ENCODE results near the gene ADAMTS2.

ADAMTS2 gene

GRCh38 chr5:179316111-179316551 lies 29.1 kb downstream of the ADAMTS2 start:
- DNase-seq: peak in 3 of 10 donors; percentile 28 to 75 (median 67)
- intact Hi-C loops (cut with DNase I): no loop called here

GRCh38 chr5:179315356-179315890 lies 29.8 kb downstream of the ADAMTS2 start:
- DNase-seq: peak in 3 of 10 donors; percentile 32 to 77 (median 42)
- intact Hi-C loops (cut with DNase I): no loop called here

- intact Hi-C loops (cut with DNase I): no loop called here
- DNase-seq: peak in 2 of 10 donors; percentile 39 to 58
Observed at GRCh38 chr5:179314606-179315355, 30.5 kb downstream of the ADAMTS2 start.

GRCh38 chr5:179313849-179314521 lies 31.3 kb downstream of the ADAMTS2 start:
- DNase-seq: peak; percentile 21 to 90 (median 56)
- intact Hi-C loops (cut with DNase I): no loop called here

- intact Hi-C loops (cut with DNase I): no loop called here
Observed at GRCh38 chr5:179312557-179313235, 32.6 kb downstream of the ADAMTS2 start.

GRCh38 chr5:179311581-179311980 lies 33.7 kb downstream of the ADAMTS2 start:
- intact Hi-C loops (cut with DNase I): no loop called here
- peak in 2 of 10 donors; percentile 1 to 15 for DNase-seq

More at GRCh38 chr5:179312557-179313235, 32.6 kb downstream of the ADAMTS2 start:
- peak in 2 of 10 donors; percentile 35 to 43 for DNase-seq

GRCh38 chr5:179311091-179311470 lies 34.2 kb downstream of the ADAMTS2 start:
- intact Hi-C loops (cut with DNase I): no loop called here
- peak in 2 of 10 donors; percentile 28 to 32 for DNase-seq

GRCh38 chr5:179310439-179311090 lies 34.7 kb downstream of the ADAMTS2 start:
- DNase-seq: peak in 3 of 10 donors; percentile 16 to 60 (median 47)
- intact Hi-C loops (cut with DNase I): no loop called here

GRCh38 chr5:179309751-179310320 lies 35.4 kb downstream of the ADAMTS2 start:
- intact Hi-C loops (cut with DNase I): no loop called here
- peak in 3 of 10 donors; percentile 33 to 71 (median 66) for DNase-seq

- intact Hi-C loops (cut with DNase I): no loop called here
- peak in 2 of 10 donors; percentile 37 to 40 for DNase-seq
Observed at GRCh38 chr5:179309383-179309670, 35.9 kb downstream of the ADAMTS2 start.

GRCh38 chr5:179308563-179309382 lies 36.5 kb downstream of the ADAMTS2 start:
- peak in 3 of 10 donors; percentile 47 to 72 (median 72) for DNase-seq
- intact Hi-C loops (cut with DNase I): no loop called here

GRCh38 chr5:179307931-179308471 lies 37.3 kb downstream of the ADAMTS2 start:
- intact Hi-C loops (cut with DNase I): no loop called here
- DNase-seq: peak in 3 of 10 donors; percentile 35 to 61 (median 56)

- intact Hi-C loops (cut with DNase I): no loop called here
- peak in 3 of 10 donors; percentile 52 to 80 (median 67) for DNase-seq
Observed at GRCh38 chr5:179307013-179307800, 38.1 kb downstream of the ADAMTS2 start.

- intact Hi-C loops (cut with DNase I): no loop called here
- peak in 4 of 10 donors; percentile 2 to 46 (median 30) for DNase-seq
Observed at GRCh38 chr5:179306191-179307012, 38.9 kb downstream of the ADAMTS2 start.

- no peak for DNase-seq
- intact Hi-C loops (cut with DNase I): no loop called here
Observed at GRCh38 chr5:179304871-179305270, 40.4 kb downstream of the ADAMTS2 start.

GRCh38 chr5:179304466-179304865 lies 40.8 kb downstream of the ADAMTS2 start:
- peak in 1 of 10 donors; percentile 6 for DNase-seq

More at GRCh38 chr5:179304466-179304865, 40.8 kb downstream of the ADAMTS2 start:
- intact Hi-C loops (cut with DNase I): no loop called here

Data from posterior cingulate gyrus (tissue), 11 donors.